Fibroblast of skin of right biceps (primary cell): ENCODE measurements around the gene ANO3.

ENCODE experiments used
- DNase-seq: peaks from one replicate; pipeline ENCODE4 v3.0.0-alpha.2; 2013

Gene ANO3

DNA sequence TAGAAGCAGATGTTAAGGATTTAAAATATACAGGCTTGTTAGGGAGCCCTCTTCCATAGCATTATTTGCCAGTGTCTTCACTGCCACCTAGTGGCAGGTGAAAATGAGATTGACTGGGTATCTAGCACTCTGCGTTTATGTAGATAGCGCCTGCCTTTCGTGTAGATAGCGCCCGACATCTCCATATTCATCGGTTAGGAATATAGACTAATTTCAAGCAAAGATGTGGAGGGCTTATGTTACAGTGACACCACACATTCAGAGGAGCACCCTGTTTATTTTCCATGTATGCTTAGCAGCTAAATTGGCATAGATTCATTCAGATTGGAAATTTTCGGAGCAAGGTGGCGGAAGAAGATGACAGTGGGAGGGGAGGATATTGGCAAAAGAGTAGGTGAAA lies 318.0 kb downstream of the ANO3 start:
- peak; percentile 70 for DNase-seq

DNA sequence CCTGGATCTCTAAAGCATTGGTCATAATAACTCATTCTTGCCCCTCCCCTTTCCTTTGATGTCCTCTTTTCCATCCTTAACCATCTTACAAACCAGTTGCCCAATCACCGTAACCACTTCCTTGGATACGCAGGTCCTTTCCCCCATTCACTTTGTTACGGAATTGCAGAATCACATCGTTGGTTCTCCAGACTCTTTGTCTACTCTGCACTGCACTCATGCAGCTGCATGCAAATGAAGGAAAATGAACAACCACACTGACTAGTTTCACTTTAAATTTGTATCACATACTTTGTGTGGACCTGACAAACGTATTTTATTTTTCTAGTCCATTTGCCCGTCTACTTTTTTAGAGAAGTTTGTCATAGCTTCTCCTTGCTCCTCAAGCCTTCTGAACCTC lies 320.0 kb downstream of the ANO3 start:
- DNase-seq, result no peak

GRCh38 chr11:26655287-26655686 lies 323.4 kb downstream of the ANO3 start:
- DNase-seq, result no peak

- DNase-seq, result no peak
Measured at GRCh38 chr11:26662916-26663315, 331.0 kb downstream of the ANO3 start.

GRCh38 chr11:26665036-26665435 lies 333.1 kb downstream of the ANO3 start:
- DNase-seq, result no peak

DNA sequence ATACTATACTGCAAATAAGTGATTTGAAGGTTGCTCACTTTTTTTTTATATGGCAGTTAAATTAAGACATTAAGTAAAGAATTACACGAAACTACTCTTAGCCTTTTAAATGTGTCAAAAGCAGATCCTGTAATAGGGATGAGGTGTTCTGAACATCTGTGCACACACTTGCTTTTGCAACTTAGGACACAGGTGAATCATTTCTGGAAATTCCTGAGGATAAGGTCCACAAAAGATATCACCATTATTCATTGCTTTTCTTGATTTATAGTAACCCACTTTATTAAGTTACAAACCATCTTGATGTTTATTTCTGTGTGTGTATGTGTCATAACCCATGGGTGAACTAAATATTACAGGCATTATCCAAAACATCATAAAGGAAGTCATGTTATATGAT lies 334.0 kb downstream of the ANO3 start:
- no peak for DNase-seq

DNA sequence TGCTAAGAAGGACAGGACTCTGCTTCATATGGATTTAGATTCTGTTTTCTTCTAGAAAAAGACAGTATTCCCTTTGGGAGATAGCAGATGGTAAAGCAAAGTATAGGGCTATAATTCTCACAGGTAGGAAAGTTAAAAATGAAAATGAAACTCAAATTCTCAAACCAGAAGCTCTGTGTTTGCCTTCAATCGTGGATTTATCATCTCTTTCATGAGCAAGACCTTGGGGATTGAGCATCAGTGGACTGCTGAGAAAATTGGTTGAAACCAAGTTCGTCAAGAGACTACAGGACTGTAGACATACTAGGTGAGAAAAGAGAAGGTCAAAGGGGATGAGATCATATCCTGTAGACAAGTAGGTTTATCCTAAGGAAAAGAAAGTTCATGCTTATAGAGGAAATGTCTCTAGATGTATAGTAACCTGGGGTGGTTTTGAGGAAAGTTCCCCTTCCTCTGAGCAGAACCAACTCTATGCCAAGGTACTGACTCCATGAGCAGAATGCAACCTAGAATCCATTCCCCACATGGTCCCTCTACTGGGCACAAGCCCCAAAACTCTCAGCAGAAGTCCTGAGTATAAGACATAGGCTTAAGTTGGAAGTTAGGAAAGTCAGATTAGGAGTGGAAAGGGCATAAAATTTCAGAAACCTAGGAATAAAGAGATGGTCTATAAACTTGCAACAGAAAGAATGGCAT lies 343.5 kb downstream of the ANO3 start:
- no peak for DNase-seq

DNA sequence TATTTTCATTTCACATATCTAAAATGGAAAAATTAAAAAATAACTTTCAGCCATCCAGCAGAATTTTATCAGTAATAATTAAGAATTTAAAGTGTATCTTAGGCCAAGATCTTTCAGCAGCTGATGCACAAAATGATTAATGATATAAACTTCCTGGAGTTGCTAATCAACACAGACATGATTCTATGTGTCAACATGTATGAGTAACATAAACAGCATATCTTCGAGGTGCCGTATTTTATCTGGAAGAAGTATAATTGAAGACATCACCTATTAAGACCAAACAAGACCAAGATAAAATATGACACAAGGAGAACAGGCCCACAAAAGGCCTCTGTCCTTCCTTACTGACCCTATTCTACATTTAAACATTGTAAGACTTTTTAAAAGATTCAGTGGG lies 344.7 kb downstream of the ANO3 start:
- no peak for DNase-seq

DNA sequence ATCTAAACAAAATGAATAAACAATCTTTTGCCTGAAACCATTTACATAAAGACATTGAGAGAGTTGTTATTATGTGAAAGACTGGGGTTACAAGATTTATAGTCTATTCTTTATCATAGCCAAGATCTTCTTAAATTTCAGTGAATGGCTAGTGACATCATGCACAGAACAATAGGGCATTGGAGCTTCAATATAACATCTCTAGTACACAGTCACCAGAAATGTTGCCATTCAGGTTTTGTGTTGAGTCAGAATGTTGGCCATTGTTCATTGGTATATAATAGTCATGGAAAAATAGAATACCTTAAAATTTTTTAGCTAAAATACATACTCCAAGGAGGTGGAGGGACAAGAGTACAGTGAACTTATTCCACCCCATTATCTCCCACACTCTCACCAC lies 345.6 kb downstream of the ANO3 start:
- DNase-seq, result no peak

DNA sequence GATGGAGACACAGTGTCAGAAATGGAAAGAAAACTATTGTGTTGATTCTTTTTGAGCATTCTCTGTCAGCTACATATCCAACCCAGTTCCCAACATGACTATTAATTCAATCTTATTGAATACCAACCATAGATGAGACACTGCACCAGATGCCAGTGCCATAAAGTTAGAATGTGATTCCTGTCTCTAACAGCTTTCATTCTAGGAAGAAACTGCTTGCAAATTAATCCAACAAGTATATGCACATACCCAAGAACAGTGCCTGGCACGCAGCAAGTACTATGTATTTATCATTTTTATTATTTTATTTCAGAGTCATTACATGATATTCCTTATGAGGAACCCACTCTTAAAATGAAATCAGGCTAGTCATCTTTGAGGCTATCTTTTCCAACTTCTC lies 355.4 kb downstream of the ANO3 start:
- DNase-seq, result no peak

DNA sequence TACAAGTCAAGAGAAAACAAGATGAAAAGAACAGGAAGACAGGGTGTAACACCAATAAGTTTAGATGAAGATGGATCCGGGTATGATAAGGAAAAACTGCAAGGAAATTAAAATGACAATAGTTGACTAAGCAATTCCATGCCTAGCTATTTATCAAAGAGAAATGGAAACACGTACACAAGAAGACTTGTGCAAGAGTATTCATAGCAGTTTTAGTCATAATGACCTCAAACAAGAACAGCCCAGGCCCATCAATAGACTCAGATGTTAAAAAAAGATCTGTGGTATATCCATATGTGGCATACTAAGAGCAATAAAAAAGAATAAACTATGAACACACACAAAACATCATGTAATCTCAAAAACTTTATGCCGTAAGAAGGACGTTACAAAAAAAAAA lies 356.8 kb downstream of the ANO3 start:
- no peak for DNase-seq

DNA sequence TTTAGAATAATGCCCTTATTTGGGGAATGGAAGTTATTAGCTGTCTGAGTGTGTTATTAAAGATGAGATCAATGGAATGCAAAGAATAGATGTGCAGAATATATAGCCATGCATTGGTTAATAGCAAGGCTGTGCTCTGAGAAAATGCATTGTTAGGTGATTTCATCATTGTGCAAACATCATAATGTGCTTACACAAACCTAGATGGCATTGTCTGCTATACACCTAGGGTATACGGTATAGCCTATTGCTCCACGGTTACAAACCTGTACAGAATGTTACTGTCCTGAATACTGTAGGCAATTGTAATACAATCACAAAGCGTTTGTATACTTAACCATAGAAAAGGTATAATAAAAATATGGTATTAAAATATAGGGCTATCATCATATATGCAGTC lies 364.4 kb downstream of the ANO3 start:
- no peak for DNase-seq

DNA sequence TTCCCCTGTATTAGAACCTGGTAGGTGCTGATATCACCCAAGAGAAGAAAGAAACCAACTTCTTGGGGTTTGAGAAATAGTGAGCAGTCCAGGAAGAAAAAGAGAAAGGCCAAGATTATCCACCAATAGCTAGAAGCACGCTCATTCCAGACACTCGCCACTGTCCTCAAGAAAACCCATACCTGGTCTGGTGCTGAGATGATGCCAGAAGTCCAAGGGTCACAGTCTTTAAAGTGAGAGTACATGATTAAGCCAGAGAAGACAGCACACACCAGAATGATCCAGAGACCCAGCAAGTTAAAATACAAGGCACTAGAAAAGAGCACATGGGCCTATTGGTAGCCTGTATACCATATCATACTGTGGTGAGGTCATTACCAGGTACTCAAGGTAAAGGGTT lies 366.3 kb downstream of the ANO3 start:
- no peak for DNase-seq

- DNase-seq, result peak; percentile 33
Measured at GRCh38 chr11:26700574-26701235, 368.8 kb downstream of the ANO3 start.

DNA sequence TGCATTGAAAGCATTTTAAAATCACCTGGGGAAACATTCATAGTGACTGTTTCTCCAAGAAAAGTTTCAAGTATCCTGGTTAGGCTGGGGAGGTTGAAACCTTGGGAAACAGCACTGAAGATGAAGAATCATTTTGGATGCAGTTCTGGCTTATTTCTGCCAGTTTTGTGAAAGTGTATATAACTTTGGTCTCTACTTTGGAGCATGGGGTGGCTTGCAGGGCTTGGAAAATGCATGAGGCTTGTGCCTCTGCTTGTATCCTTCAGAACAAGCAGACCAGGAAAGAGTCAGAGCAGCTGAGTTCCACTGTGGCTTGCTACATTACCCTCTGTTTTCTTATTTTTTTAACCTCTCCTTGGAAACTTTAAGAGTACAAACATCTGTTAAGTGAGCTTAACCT lies 370.5 kb downstream of the ANO3 start:
- no peak for DNase-seq

DNA sequence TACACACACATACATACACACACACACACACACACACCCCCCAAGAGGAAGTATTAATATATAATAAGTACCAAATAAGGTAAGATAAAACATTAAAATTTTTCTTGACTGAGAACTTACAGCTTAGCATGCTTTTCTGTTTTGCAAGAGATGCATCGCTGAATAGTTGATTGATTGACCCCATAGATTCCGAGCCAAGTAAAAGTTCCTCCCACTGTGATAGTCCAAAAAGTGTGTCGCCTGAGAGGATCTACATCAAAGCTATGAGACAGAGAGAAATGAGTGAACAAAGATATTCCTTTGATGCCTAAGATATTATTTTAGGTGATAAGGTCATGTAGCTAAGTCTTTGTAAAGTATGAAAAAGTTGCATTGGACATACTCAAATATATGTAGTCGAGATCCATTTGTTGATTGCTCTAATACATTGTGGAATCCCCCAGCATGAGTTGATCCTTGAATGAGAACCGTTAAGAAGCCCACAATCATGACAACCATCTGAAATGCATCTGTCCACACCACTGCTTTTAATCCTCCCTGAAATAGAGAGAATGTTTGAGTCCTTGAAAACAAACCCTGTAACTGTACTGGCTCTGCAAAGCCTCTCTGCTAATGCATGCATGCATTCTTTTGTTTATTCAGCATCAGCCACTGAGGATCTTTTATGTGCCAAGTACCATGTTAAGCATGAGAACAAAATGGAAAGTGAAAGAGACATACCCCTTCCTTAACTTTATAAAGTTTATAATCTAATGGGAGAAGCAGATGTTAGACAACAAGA lies 371.7 kb downstream of the ANO3 start:
- DNase-seq, result peak; percentile 43

- peak; percentile 44 for DNase-seq
Measured at GRCh38 chr11:26704249-26704648, 372.3 kb downstream of the ANO3 start.

GRCh38 chr11:26706181-26706580 lies 374.3 kb downstream of the ANO3 start:
- no peak for DNase-seq

GRCh38 chr11:26708736-26709456 lies 377.0 kb downstream of the ANO3 start:
- peak; percentile 27 for DNase-seq

GRCh38 chr11:26710489-26710888 lies 378.6 kb downstream of the ANO3 start:
- DNase-seq, result no peak

GRCh38 chr11:26712497-26712896 lies 380.6 kb downstream of the ANO3 start:
- no peak for DNase-seq
